DND-41 (cell line): ENCODE data around the gene GCN1.

ENCODE experiments used
- ATAC-seq: fragments of 200-7000 bp; cut with Tn5 transposase; 3 replicates; pipeline ENCODE4 v1.9.1; 2021; ENCODE audit warnings: low read depth; ENCODE audit not compliant: insufficient read depth
- DNase-seq: peaks from one replicate; pipeline ENCODE4 v3.0.0-alpha.2; 2020
- H2AFZ ChIP-seq: 2 replicates; pipeline ENCODE4 v1.6.0; 2012; ENCODE audit warnings: low read depth, low read length
- H3K27ac ChIP-seq: 2 replicates; pipeline ENCODE4 v1.5.1; 2012; ENCODE audit warnings: low read length, inconsistent platforms
- H3K27me3 ChIP-seq: fragments of 200-600 bp; sonication (generic); 2 replicates; pipeline ENCODE4 v1.6.0; 2012; ENCODE audit warnings: low read length, mild to moderate bottlenecking, inconsistent platforms; ENCODE audit not compliant: insufficient read depth, poor library complexity
- H3K36me3 ChIP-seq: 2 replicates; pipeline ENCODE4 v1.5.1; 2012; ENCODE audit warnings: low read length, inconsistent platforms; ENCODE audit not compliant: insufficient read depth
- H3K4me1 ChIP-seq: 2 replicates; pipeline ENCODE4 v1.5.1; 2012; ENCODE audit warnings: mild to moderate bottlenecking, low read length; ENCODE audit not compliant: insufficient read depth
- H3K4me2 ChIP-seq: 2 replicates; pipeline ENCODE4 v1.6.0; 2012; ENCODE audit warnings: mild to moderate bottlenecking, moderate library complexity, low read length, inconsistent platforms; ENCODE audit not compliant: insufficient read depth
- H3K4me3 ChIP-seq, 2 experiments: fragments of 200-600 bp in 1 of 2; shearing (Covaris generic) in 1 of 2; 2 replicates each; pipeline ENCODE4 v1.5.1; 2012 to 2016; ENCODE audit warnings: inconsistent platforms in 2 of 2, low read length in 2 of 2, mild to moderate bottlenecking in 2 of 2, low read depth in 1 of 2, moderate library complexity in 1 of 2
- H3K79me2 ChIP-seq: 2 replicates; pipeline ENCODE4 v1.6.0; 2012; ENCODE audit warnings: low read length, inconsistent platforms; ENCODE audit not compliant: insufficient read depth
- H3K9ac ChIP-seq: 2 replicates; pipeline ENCODE4 v1.6.0; 2012; ENCODE audit warnings: low read depth, mild to moderate bottlenecking, inconsistent platforms, low read length, moderate library complexity
- H3K9me3 ChIP-seq: 2 replicates; pipeline ENCODE4 v1.5.1; 2012; ENCODE audit warnings: low read length, moderate library complexity, mild to moderate bottlenecking, inconsistent platforms; ENCODE audit not compliant: insufficient read depth, severe bottlenecking
- H4K20me1 ChIP-seq: 2 replicates; pipeline ENCODE4 v1.6.0; 2012; ENCODE audit warnings: low read length; ENCODE audit not compliant: insufficient read depth
- EZH2 ChIP-seq: IDR thresholded peaks from 3 replicates; pipeline ENCODE4 v1.6.1; 2012; ENCODE audit warnings: borderline replicate concordance, low read depth, mild to moderate bottlenecking, moderate library complexity, low read length, inconsistent platforms; ENCODE audit not compliant: severe bottlenecking
- TF ChIP-seq, protein P1 (sequence below): IDR thresholded peaks from 2 replicates; pipeline ENCODE4 v1.5.1; 2012; ENCODE audit warnings: borderline replicate concordance, low read length, moderate library complexity, mild to moderate bottlenecking; ENCODE audit not compliant: poor library complexity, severe bottlenecking; ENCODE audit errors: extremely low read depth

GCN1 gene

DNA sequence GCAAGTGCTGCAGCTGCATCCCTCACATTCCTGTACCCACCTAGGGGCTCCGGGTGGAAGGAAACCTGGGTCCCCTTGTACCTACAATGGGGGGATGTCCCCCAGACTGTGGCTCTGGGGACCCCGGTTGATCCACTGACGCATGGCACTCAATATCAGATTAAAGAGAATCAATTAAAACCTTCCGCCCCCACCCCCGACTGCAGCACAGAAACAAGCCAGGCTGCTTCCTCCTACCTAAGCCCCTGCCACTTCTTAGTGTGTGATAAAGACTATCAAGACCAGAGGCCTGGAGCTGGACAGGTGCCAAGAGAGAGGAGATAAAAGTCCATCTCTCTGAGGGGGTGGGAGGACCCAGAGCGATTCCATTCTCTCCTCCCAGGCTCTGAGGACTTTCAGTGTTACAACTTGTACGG is 34.6 kb upstream of the GCN1 start:
- Histone ChIP-seq H3K4me1 (peaks cover 33% of the 10 kb centered on the region), H3K4me2 (no peak overlapping the region), H3K27me3 (no peaks in the 10 kb centered on the region), H4K20me1 (peaks cover 2% of the 10 kb centered on the region; the same call in 1 of the 2 replicates), H3K9me3 (no peaks in the 10 kb centered on the region), H3K36me3 (no peaks in the 10 kb centered on the region), H2AFZ (no peak overlapping the region), H3K4me3 (no peak overlapping the region), H3K27ac (no peak overlapping the region), H3K9ac (no peak overlapping the region; the same call in 1 of the 2 replicates), H3K79me2 (no peaks in the 10 kb centered on the region)
- ATAC-seq (no peak), DNase-seq (no peak)
- TF ChIP-seq EZH2 = no peak

DNA sequence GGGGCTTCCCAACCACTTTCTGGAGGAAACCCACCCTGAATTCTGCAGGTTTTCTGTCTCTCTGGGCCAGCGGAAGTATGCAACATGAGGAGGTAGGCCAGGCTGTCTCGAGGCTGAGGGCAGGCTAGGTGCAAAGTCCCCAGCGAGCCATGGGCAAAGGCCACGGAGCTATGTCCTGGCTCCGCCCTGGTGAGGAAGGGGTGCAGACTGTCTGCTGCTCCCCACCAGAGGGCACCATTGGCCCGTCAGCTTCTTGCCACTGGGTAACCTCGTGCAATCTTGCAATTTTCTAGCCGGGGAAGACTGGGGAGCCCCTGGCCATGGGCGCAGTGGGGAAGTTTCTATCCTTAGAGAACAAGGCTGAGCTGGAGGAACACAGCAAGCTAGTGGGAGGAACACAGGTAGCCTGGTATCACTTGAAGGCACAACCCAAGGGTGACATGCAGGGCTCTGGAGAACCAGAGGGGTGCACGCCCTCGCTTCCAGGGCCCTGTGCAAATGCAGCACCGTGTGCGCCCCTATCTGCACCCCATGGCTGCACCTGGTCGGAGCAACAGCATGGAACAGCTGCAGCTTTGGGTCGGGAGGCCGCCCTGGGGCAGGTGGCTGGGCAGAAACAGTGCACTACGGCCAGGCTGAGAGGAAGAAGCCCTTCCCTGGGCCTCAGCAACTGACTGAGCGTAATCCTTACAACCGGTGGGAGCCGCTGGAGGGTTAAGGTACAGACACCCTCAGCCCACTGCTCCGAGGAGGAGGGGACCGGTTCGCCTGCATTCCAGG is 34.0 kb upstream of the GCN1 start:
- Histone ChIP-seq H3K4me2 (peak overlapping the region; percentile 52), H3K4me1 (peaks cover 33% of the 10 kb centered on the region), H3K27ac (peak overlapping the region; percentile 41; the same call in 1 of the 2 replicates), H3K27me3 (no peaks in the 10 kb centered on the region), H4K20me1 (peaks cover 2% of the 10 kb centered on the region; the same call in 1 of the 2 replicates), H3K4me3 (no peak overlapping the region), H3K9ac (peak overlapping the region; percentile 30), H3K36me3 (no peaks in the 10 kb centered on the region), H3K9me3 (no peaks in the 10 kb centered on the region), H3K79me2 (no peaks in the 10 kb centered on the region), H2AFZ (peak overlapping the region; percentile 58)
- ATAC-seq (peak; percentile 88), DNase-seq (peak; percentile 87)
- TF ChIP-seq EZH2 = no peak
- TF ChIP-seq, protein P1, sequence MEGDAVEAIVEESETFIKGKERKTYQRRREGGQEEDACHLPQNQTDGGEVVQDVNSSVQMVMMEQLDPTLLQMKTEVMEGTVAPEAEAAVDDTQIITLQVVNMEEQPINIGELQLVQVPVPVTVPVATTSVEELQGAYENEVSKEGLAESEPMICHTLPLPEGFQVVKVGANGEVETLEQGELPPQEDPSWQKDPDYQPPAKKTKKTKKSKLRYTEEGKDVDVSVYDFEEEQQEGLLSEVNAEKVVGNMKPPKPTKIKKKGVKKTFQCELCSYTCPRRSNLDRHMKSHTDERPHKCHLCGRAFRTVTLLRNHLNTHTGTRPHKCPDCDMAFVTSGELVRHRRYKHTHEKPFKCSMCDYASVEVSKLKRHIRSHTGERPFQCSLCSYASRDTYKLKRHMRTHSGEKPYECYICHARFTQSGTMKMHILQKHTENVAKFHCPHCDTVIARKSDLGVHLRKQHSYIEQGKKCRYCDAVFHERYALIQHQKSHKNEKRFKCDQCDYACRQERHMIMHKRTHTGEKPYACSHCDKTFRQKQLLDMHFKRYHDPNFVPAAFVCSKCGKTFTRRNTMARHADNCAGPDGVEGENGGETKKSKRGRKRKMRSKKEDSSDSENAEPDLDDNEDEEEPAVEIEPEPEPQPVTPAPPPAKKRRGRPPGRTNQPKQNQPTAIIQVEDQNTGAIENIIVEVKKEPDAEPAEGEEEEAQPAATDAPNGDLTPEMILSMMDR = peak; percentile 96

DNA sequence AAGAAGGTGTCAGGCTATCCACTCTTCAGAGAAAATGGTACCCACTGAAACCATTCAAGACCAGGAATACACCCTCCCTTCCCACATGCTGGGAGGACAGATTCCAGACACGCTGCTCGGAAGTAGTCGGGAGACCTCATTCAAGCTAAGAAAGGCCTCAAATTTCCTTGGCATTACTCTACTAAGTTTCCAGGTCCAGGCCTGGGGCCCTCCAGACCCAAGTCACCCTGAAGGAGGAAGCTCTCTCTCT is 33.5 kb upstream of the GCN1 start:
- Histone ChIP-seq H3K9ac (peak overlapping the region; percentile 30; the same call in 1 of the 2 replicates), H3K9me3 (no peaks in the 10 kb centered on the region), H3K4me3 (no peak overlapping the region), H4K20me1 (peaks cover 2% of the 10 kb centered on the region; the same call in 1 of the 2 replicates), H3K27ac (no peak overlapping the region), H3K4me2 (peak overlapping the region; percentile 52), H3K27me3 (no peaks in the 10 kb centered on the region), H2AFZ (peak overlapping the region; percentile 58), H3K79me2 (no peaks in the 10 kb centered on the region), H3K4me1 (peaks cover 33% of the 10 kb centered on the region), H3K36me3 (0 out of 2 replicates have a peak, but pooled peaks cover under 1% of the 10 kb centered on the region)
- DNase-seq (no peak), ATAC-seq (0 out of 3 replicates have a peak, but pooled peaks have one; percentile 2)
- TF ChIP-seq, protein P1 = no peak
- TF ChIP-seq EZH2 = no peak
